AG09309 (cell line): Measurements from ENCODE around the gene CLDN10.

Experiments
- DNase-seq: peaks from one replicate; pipeline ENCODE4 v3.0.0-alpha.2; 2010; ENCODE audit warnings: low read depth
- H3K4me3 ChIP-seq: 2 replicates; pipeline ENCODE4 v1.5.1; 2011; ENCODE audit warnings: mild to moderate bottlenecking, low read depth, low read length, moderate library complexity; ENCODE audit not compliant: control insufficient read depth
- TF ChIP-seq, protein P1 (sequence below): IDR thresholded peaks from 2 replicates; pipeline ENCODE4 v1.5.1; 2011; ENCODE audit warnings: mild to moderate bottlenecking, low read depth, low read length, inconsistent platforms; ENCODE audit not compliant: insufficient read depth, control insufficient read depth; ENCODE audit errors: missing control alignments

Gene CLDN10

DNA sequence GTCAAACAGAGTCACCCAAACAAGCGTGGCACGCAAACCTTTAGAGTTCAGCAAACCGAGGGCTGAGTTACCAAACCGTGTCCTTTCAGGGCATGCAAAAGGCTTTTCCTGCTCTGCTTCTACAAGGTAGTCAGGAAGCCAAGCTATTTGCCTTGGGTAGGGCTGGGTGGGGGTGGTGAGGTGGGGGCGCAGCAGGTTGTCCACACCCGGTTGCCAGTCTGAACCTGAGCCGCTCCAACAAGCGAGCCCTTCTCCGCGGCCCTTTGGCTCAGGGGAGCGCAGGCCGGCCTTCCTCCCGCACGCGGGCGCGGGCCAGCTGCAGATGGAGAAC, 347 bp upstream of the CLDN10 start:
- no peak for DNase-seq

GRCh38 chr13:95553581-95554385, 1.3 kb downstream of the CLDN10 start:
- no peak overlapping the region for H3K4me3 ChIP-seq
- TF ChIP-seq, protein P1, sequence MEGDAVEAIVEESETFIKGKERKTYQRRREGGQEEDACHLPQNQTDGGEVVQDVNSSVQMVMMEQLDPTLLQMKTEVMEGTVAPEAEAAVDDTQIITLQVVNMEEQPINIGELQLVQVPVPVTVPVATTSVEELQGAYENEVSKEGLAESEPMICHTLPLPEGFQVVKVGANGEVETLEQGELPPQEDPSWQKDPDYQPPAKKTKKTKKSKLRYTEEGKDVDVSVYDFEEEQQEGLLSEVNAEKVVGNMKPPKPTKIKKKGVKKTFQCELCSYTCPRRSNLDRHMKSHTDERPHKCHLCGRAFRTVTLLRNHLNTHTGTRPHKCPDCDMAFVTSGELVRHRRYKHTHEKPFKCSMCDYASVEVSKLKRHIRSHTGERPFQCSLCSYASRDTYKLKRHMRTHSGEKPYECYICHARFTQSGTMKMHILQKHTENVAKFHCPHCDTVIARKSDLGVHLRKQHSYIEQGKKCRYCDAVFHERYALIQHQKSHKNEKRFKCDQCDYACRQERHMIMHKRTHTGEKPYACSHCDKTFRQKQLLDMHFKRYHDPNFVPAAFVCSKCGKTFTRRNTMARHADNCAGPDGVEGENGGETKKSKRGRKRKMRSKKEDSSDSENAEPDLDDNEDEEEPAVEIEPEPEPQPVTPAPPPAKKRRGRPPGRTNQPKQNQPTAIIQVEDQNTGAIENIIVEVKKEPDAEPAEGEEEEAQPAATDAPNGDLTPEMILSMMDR, result no peak
- DNase-seq, result no peak

More for the DNA sequence above, 347 bp upstream of the CLDN10 start:
- no peak overlapping the region for H3K4me3 ChIP-seq
- TF ChIP-seq, protein P1, result no peak

DNA sequence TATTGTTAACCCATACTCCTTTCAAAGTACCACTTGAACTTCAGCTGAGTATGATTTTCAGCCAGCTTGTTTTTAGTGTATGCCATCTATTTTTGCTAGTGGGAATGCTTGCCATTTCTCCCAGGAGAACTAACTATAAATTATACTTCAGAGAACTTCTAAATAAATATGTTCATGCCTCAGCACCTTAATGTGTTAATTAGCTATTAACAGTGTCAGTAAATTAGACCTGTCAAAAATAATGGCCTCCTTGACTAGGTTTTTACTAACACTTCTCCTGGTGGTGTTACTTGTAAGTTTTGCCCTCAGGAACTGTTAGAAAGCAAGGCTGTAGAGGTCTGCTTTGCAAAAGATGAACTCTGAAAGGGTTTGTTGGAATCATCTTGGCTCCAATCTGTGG, 4.5 kb downstream of the CLDN10 start:
- no peak overlapping the region for H3K4me3 ChIP-seq
- TF ChIP-seq, protein P1, result no peak
- no peak for DNase-seq

GRCh38 chr13:95559100-95559499, 6.6 kb downstream of the CLDN10 start:
- DNase-seq, result no peak
- TF ChIP-seq, protein P1, result no peak
- no peak overlapping the region for H3K4me3 ChIP-seq

DNA sequence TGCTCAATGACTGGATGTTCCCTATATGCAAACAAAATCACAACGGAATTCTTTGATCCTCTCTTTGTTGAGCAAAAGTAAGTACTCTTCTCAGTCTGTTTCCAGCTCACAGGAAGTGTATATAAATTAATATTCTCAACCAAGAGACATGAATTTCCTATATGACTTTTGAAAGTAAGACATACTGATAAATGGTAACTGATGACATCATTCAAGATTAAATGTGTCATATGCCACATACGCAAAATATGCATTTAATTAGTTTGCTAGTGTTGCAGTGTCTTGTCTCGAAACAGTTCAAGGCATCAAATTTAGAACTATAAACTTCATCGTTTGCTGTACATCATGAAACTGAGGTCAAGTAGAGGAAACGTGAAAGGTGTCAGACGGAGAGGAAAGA, 7.9 kb downstream of the CLDN10 start:
- H3K4me3 ChIP-seq, result no peak overlapping the region
- TF ChIP-seq, protein P1, result no peak
- DNase-seq, result no peak

DNA sequence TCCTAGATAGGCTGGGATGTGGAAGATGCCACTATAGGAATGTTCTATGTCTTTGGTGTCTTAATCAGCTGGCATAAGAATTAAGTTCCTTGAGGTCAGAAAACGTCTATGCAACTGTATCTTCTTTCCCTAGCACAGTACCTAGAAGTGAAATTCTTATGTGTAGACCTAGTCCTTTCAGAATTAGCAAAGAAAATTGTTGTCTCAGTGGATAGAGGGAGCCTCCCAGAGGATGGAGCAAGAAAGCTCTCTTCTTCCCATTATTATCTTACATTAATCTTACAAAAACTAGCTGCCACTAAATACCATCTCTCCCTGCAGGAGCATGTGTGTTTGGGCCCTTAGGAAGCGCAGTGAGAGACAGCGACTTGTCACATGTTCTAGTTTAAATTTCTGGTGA, 11.6 kb downstream of the CLDN10 start:
- no peak for DNase-seq
- TF ChIP-seq, protein P1, result no peak
- H3K4me3 ChIP-seq, result no peak overlapping the region
